OCI-LY7 (cell line): ENCODE measurements around the gene CCNI2. TPM values are rescaled to one million over a fixed set of nuclear protein-coding genes. Genes with fewer than 3 reads are reported as not detected.
A peak's percentile ranks its signal among the peaks of the same experiment; 100 is the strongest.

ENCODE experiments used
- BruUV-seq: library from RNA; stranded (reverse); fragments of 400-500 nt; replicated peaks from 2 replicates; lab custom pipeline; 2021; lab: Mats Ljungman, UMichigan
- CTCF ChIA-PET: fragments of 300-600 bp; sonication (Branson Sonifier 250); formaldehyde crosslinking; loops from one replicate; lab custom pipeline; 2022; ENCODE audit warnings: antibody characterized with exemption; ENCODE audit not compliant: unreplicated experiment; lab: Charles Lee
- POLR2A ChIA-PET: fragments of 300-600 bp; sonication (Branson Sonifier 250); formaldehyde crosslinking; loops from one replicate; lab custom pipeline; 2022; ENCODE audit warnings: antibody characterized with exemption; lab: Charles Lee
- DNase-seq: peaks from one replicate; pipeline ENCODE4 v3.0.0-alpha.2; 2015; ENCODE audit warnings: low spot score
- H2AFZ ChIP-seq: fragments of 200-600 bp; sonication (generic), shearing (Covaris generic); 2 replicates; pipeline ENCODE4 v1.6.1; 2014; ENCODE audit warnings: mild to moderate bottlenecking, antibody characterized with exemption, low read length, moderate library complexity
- H3K27ac ChIP-seq: fragments of 200-600 bp; sonication (generic); 2 replicates; pipeline ENCODE4 v1.5.1; 2014; ENCODE audit warnings: mixed run types, low read depth, mild to moderate bottlenecking, moderate library complexity, low read length, inconsistent platforms; ENCODE audit not compliant: poor library complexity, severe bottlenecking
- H3K36me3 ChIP-seq: fragments of 200-600 bp; sonication (generic); 2 replicates; pipeline ENCODE4 v1.6.1; 2014; ENCODE audit warnings: mild to moderate bottlenecking, antibody characterized with exemption, low read length, moderate library complexity, mixed read lengths; ENCODE audit not compliant: insufficient read depth
- H3K4me1 ChIP-seq: fragments of 200-600 bp; sonication (generic); 2 replicates; pipeline ENCODE4 v1.5.1; 2014; ENCODE audit warnings: mild to moderate bottlenecking, low read length; ENCODE audit not compliant: insufficient read depth, poor library complexity, severe bottlenecking
- H3K4me2 ChIP-seq: fragments of 200-600 bp; sonication (generic); 2 replicates; pipeline ENCODE4 v1.6.1; 2014; ENCODE audit warnings: mild to moderate bottlenecking, low read length
- H3K4me3 ChIP-seq: fragments of 200-600 bp; sonication (generic); 2 replicates; pipeline ENCODE4 v1.5.1; 2014; ENCODE audit warnings: mild to moderate bottlenecking, low read depth, low read length; ENCODE audit not compliant: poor library complexity, severe bottlenecking
- H3K79me2 ChIP-seq: fragments of 200-600 bp; sonication (generic); 2 replicates; pipeline ENCODE4 v1.6.1; 2016; ENCODE audit warnings: low read depth, mild to moderate bottlenecking, low read length, moderate library complexity, mixed read lengths; ENCODE audit not compliant: insufficient read depth
- H3K9me2 ChIP-seq: fragments of 200-600 bp; sonication (generic); 2 replicates; pipeline ENCODE4 v1.6.1; 2016; ENCODE audit warnings: mild to moderate bottlenecking, low read length, mixed read lengths; ENCODE audit not compliant: insufficient read depth
- H3K9me3 ChIP-seq: fragments of 200-600 bp; sonication (generic); 2 replicates; pipeline ENCODE4 v1.6.1; 2014; ENCODE audit warnings: mild to moderate bottlenecking, mixed run types, low read length, mixed read lengths
- H4K20me1 ChIP-seq: fragments of 200-600 bp; sonication (generic); 2 replicates; pipeline ENCODE4 v1.6.1; 2014; ENCODE audit warnings: mild to moderate bottlenecking, antibody characterized with exemption, low read length, moderate library complexity, mixed read lengths; ENCODE audit not compliant: insufficient read depth
- CTCF ChIP-seq: fragments of 200-600 bp; sonication (generic); conservative IDR thresholded peaks from 2 replicates; pipeline ENCODE4 v1.5.1; 2014; ENCODE audit warnings: mild to moderate bottlenecking, antibody characterized with exemption, low read length, moderate library complexity, mixed read lengths
- EZH2phosphoT487 ChIP-seq: fragments of 200-600 bp; sonication (generic); IDR thresholded peaks from 2 replicates; pipeline ENCODE4 v1.6.1; 2018; ENCODE audit warnings: low read depth, borderline replicate concordance, mild to moderate bottlenecking, mixed run types, antibody characterized with exemption, low read length, moderate library complexity, mixed read lengths
- intact Hi-C: fragments of 100-400 bp; cut with micrococcal nuclease; formaldehyde crosslinking; loops from one replicate; pipeline ENCODE4 v1.10.0; 2022; ENCODE audit not compliant: unreplicated experiment
- total RNA-seq, 2 experiments: library from RNA; depleted of rRNA in 1 of 2; stranded (reverse); fragments of >200 nt in 1 of 2; shearing (Covaris generic) in 1 of 2; gene quantifications; 2 replicates each; pipeline ENCODE4 v1.2.3, GENCODE V29; 2014 to 2022

Gene CCNI2
- total RNA-seq, 2 experiments from 2014 or later: not detected

GRCh38 chr5:132747616-132748440 is 602 bp downstream of the CCNI2 start:
- Histone ChIP-seq H3K9me2 (no peaks in the 10 kb centered on the region), H3K4me1 (no peaks in the 10 kb centered on the region), H3K27ac (no peak overlapping the region), H3K4me2 (peak overlapping the region; percentile 57; the same call in 1 of the 2 replicates), H3K79me2 (no peaks in the 10 kb centered on the region), H3K36me3 (no peaks in the 10 kb centered on the region), H3K9me3 (no peaks in the 10 kb centered on the region), H3K4me3 (no peak overlapping the region), H2AFZ (no peak overlapping the region), H4K20me1 (no peaks in the 10 kb centered on the region)
- no TSS peak for BruUV-seq
- POLR2A ChIA-PET: interaction anchor here (0.6 kb wide), 2 partner anchors 79 to 545 kb away, joined by 3 read pairs; no protein-coding TSS in a partner anchor
- CTCF ChIA-PET: interaction anchor here (0.5 to 1.1 kb wide), 3 partner anchors 9 to 168 kb away, joined by 3 to 4 read pairs (median 3); partner anchors contain the start of gene KIF3A
- no peak for TF ChIP-seq CTCF
- no peak for TF ChIP-seq EZH2phosphoT487
- DNase-seq: no peak
- intact Hi-C loops: no loop called here

- Histone ChIP-seq H3K9me3 (no peaks in the 10 kb centered on the region), H3K79me2 (no peaks in the 10 kb centered on the region), H3K4me1 (no peaks in the 10 kb centered on the region), H3K4me3 (no peak overlapping the region), H3K9me2 (no peaks in the 10 kb centered on the region), H2AFZ (no peak overlapping the region), H3K36me3 (no peaks in the 10 kb centered on the region), H3K27ac (no peak overlapping the region), H3K4me2 (no peak overlapping the region), H4K20me1 (no peaks in the 10 kb centered on the region)
- TF ChIP-seq EZH2phosphoT487 (no peak), CTCF (no peak)
- ChIA-PET CTCF (interaction anchor here (0.8 kb wide), 1 partner anchor 9 kb away, joined by 3 read pairs; no protein-coding TSS in a partner anchor), POLR2A (no interaction called here)
- no peak for DNase-seq
- no TSS peak for BruUV-seq
- intact Hi-C loops: no loop called here
Measured at GRCh38 chr5:132748522-132749000, 1.3 kb downstream of the CCNI2 start.

GRCh38 chr5:132749506-132749905 is 2.3 kb downstream of the CCNI2 start:
- no TSS peak for BruUV-seq
- H3K27ac ChIP-seq: no peak overlapping the region
- ChIA-PET CTCF (no interaction called here), POLR2A (no interaction called here)
- H3K36me3 ChIP-seq: no peaks in the 10 kb centered on the region
- no peaks in the 10 kb centered on the region for H4K20me1 ChIP-seq
- no peak overlapping the region for H3K4me2 ChIP-seq
- H3K4me3 ChIP-seq: no peak overlapping the region
- intact Hi-C loops: no loop called here
- TF ChIP-seq CTCF (no peak), EZH2phosphoT487 (no peak)
- no peaks in the 10 kb centered on the region for H3K9me3 ChIP-seq
- no peaks in the 10 kb centered on the region for H3K79me2 ChIP-seq
- no peak overlapping the region for H2AFZ ChIP-seq
- no peak for DNase-seq
- no peaks in the 10 kb centered on the region for H3K9me2 ChIP-seq
- no peaks in the 10 kb centered on the region for H3K4me1 ChIP-seq
